Spleen (tissue), 7 donors: ENCODE results near the gene ASCC3.

Source experiments
- POLR2A ChIP-seq, 3 donors: fragments of 450-650 bp; IDR thresholded peaks; one replicate each; pipeline ENCODE4 v1.5.1; 2017; ENCODE audit warnings: antibody characterized with exemption in 3 of 3, mild to moderate bottlenecking in 1 of 3
- POLR2AphosphoS5 ChIP-seq, 3 donors: sonication (generic); formaldehyde crosslinking; IDR thresholded peaks; one replicate each; pipeline ENCODE4 v1.5.1; 2017; ENCODE audit warnings: antibody characterized with exemption in 3 of 3
- TF ChIP-seq, protein P1 (sequence below), 11 experiments: fragments of 200-600 bp in 7 of 11; fragments of 450-650 bp in 4 of 11; sonication (generic) in 4 of 11; IDR thresholded peaks in 8 of 11; conservative IDR thresholded peaks in 3 of 11; 1 replicate in 7 of 11; 2 replicates in 4 of 11; pipeline versions ENCODE4 v1.4.0 to v1.8.0; 2016 to 2021; ENCODE audit warnings: antibody characterized with exemption in 11 of 11, inconsistent platforms in 4 of 11, mild to moderate bottlenecking in 1 of 11
- donor health status: DM: no; HTN: no; CAD: no; lungs with moderate emphysema.
- donor health status: DM: no; HTN: no; CAD: no.
- donor health status: DM: no; HTN: no; CAD: no.

DNA sequence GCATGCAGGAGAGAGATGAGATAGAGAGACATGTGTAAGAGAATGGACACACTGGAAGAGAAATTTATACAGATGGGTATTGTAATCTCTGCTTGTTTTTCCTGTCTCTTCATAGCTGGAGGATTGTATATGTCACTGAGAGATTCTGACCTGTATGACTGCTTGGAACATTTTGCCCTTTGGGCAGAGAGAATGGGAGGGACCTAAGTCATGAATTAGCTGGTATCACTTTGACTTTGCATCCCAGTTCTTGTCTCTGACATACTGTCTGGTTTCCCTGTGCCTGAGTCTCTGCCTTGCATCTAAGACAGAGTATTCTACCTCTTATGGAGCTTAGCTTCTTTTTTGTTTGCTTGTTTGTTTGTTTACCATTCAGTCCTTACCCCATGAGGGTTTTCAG lies 37.0 kb upstream of the ASCC3 start:
- TF ChIP-seq POLR2A (IDR thresholded peaks at IDR 0.05) (no peak), POLR2AphosphoS5 (IDR thresholded peaks at IDR 0.05) (no peak)
- TF ChIP-seq, protein P1, sequence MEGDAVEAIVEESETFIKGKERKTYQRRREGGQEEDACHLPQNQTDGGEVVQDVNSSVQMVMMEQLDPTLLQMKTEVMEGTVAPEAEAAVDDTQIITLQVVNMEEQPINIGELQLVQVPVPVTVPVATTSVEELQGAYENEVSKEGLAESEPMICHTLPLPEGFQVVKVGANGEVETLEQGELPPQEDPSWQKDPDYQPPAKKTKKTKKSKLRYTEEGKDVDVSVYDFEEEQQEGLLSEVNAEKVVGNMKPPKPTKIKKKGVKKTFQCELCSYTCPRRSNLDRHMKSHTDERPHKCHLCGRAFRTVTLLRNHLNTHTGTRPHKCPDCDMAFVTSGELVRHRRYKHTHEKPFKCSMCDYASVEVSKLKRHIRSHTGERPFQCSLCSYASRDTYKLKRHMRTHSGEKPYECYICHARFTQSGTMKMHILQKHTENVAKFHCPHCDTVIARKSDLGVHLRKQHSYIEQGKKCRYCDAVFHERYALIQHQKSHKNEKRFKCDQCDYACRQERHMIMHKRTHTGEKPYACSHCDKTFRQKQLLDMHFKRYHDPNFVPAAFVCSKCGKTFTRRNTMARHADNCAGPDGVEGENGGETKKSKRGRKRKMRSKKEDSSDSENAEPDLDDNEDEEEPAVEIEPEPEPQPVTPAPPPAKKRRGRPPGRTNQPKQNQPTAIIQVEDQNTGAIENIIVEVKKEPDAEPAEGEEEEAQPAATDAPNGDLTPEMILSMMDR (IDR thresholded peaks at IDR 0.05 in 8 of 11, conservative IDR thresholded peaks at IDR 0.05 in 3 of 11): no peak
